ENCODE measurements around the gene MATN3. TPM values are rescaled to one million over a fixed set of nuclear protein-coding genes. Genes with fewer than 3 reads are reported as not detected.

MATN3 gene
- total and polyA plus RNA-seq, 2 of the 13 experiments (the other 11 are each of a cell fraction or from before 2014, with no cell fraction given): 36.1 to 208 TPM

GRCh38 chr2:20051532-20052228 lies 39.2 kb upstream of the MATN3 start, which contains the start of gene LAPTM4A (continued):
- TF ChIP-seq BCLAF1 (IDR thresholded peaks at IDR 0.05) (no peak), ATF1 (CRISPR knock-in tag; IDR thresholded peaks at IDR 0.05) (peak; percentile 93), ZNF350 (CRISPR knock-in tag; IDR thresholded peaks at IDR 0.05; ENCODE audit: borderline replicate concordance, low read depth) (peak; percentile 99; the same call in 1 of the 2 replicates), PCBP1 (IDR thresholded peaks at IDR 0.05; ENCODE audit: borderline replicate concordance, low read depth, low read length) (0 out of 2 replicates have a peak, but pooled peaks have one; percentile 45), NR0B2 (CRISPR knock-in tag; IDR thresholded peaks at IDR 0.05) (no peak), PPARG (CRISPR knock-in tag; conservative IDR thresholded peaks at IDR 0.05) (peak; percentile 44; the same call in 1 of the 2 replicates), NR2F6 (IDR thresholded peaks at IDR 0.05) (peak; percentile 62), NR2F6 (CRISPR knock-in tag; IDR thresholded peaks at IDR 0.05) (peak; percentile 6)

Data from HepG2 (cell line).